SU-DHL-6 (cell line): ENCODE measurements around the gene ATF6.

Experiments
- H2AFZ ChIP-seq: fragments of 200-600 bp; sonication (generic); 2 replicates; pipeline ENCODE4 v1.6.1; 2014; ENCODE audit warnings: low read depth, mild to moderate bottlenecking, moderate library complexity, mixed read lengths, antibody characterized with exemption, low read length; ENCODE audit not compliant: severe bottlenecking
- H3F3A ChIP-seq: fragments of 200-600 bp; shearing (Covaris generic); 2 replicates; pipeline ENCODE4 v1.6.0; 2016; ENCODE audit warnings: antibody characterized with exemption, mild to moderate bottlenecking; ENCODE audit not compliant: insufficient read depth
- H3K27ac ChIP-seq: fragments of 200-600 bp; sonication (generic); 2 replicates; pipeline ENCODE4 v1.5.1; 2016; ENCODE audit warnings: low read depth, mild to moderate bottlenecking, low read length, moderate library complexity, mixed read lengths
- H3K27me3 ChIP-seq: fragments of 200-600 bp; sonication (generic), shearing (Covaris generic); 2 replicates; pipeline ENCODE4 v1.6.0; 2014; ENCODE audit warnings: mild to moderate bottlenecking, low read length
- H3K36me3 ChIP-seq: fragments of 200-600 bp; sonication (generic); 2 replicates; pipeline ENCODE4 v1.6.1; 2014; ENCODE audit warnings: mild to moderate bottlenecking, low read length, mixed read lengths
- H3K4me2 ChIP-seq: fragments of 300-600, 200-600 bp; shearing (Covaris generic), sonication (generic); 2 replicates; pipeline ENCODE4 v1.6.0; 2014; ENCODE audit warnings: low read length, low read depth, mild to moderate bottlenecking; ENCODE audit not compliant: poor library complexity, severe bottlenecking
- H3K4me3 ChIP-seq: fragments of 200-600 bp; sonication (generic); 2 replicates; pipeline ENCODE4 v1.5.1; 2014; ENCODE audit warnings: antibody characterized with exemption, low read length, mild to moderate bottlenecking, mixed read lengths; ENCODE audit not compliant: insufficient read depth, poor library complexity, severe bottlenecking
- H3K79me2 ChIP-seq: fragments of 200-600 bp; sonication (generic); 2 replicates; pipeline ENCODE4 v1.6.1; 2014; ENCODE audit warnings: mild to moderate bottlenecking, low read length, moderate library complexity; ENCODE audit not compliant: insufficient read depth
- H3K9ac ChIP-seq: fragments of 200-600 bp; sonication (generic); 2 replicates; pipeline ENCODE4 v1.7.0; 2014; ENCODE audit warnings: mild to moderate bottlenecking, low read length
- H3K9me2 ChIP-seq: fragments of 200-600 bp; sonication (generic); replicated peaks from 2 replicates; pipeline ENCODE4 v1.6.1; 2014; ENCODE audit warnings: low read length; ENCODE audit not compliant: insufficient read depth
- H3K9me3 ChIP-seq: fragments of 200-600 bp; sonication (generic); 2 replicates; pipeline ENCODE4 v1.6.1; 2014; ENCODE audit warnings: low read length, mixed read lengths; ENCODE audit not compliant: insufficient read depth
- H4K20me1 ChIP-seq: fragments of 200-600 bp; sonication (generic); 2 replicates; pipeline ENCODE4 v1.6.1; 2014; ENCODE audit warnings: low read depth, mild to moderate bottlenecking, antibody characterized with exemption, low read length, moderate library complexity, mixed read lengths
- EZH2phosphoT487 ChIP-seq: fragments of 200-600 bp; sonication (generic), shearing (Covaris generic); conservative IDR thresholded peaks from 2 replicates; pipeline ENCODE4 v1.6.1; 2018; ENCODE audit warnings: mild to moderate bottlenecking, antibody characterized with exemption, low read length, moderate library complexity, mixed read lengths
- TF ChIP-seq, protein P1 (sequence below): fragments of 200-600 bp; sonication (generic); IDR thresholded peaks from one replicate; pipeline ENCODE4 v1.5.1; 2017; ENCODE audit warnings: antibody characterized with exemption, mild to moderate bottlenecking, low read length, moderate library complexity; ENCODE audit not compliant: insufficient read depth, poor library complexity, severe bottlenecking

The ATF6 gene

DNA sequence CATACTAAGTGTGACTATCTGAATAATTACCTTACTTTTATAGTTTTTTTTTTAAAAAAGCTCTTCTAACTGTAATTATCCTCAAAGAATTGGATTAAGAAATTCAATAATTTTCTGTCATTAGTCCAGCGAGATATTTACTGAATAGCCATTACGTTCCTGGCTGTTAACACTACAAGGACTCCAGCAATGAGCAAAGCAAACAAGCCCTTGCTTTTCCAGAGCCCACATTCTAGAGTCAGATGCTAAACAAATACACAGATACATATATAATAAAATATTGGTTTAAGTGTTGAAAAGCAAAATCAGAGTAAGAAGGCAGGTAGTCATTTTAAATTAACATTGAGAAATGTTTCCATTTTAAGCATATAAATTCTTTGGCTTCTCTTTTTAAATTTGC lies 118.4 kb downstream of the ATF6 start:
- Histone ChIP-seq H3K9me3 (no peaks in the 10 kb centered on the region), H3K27me3 (no peaks in the 10 kb centered on the region), H3K4me2 (no peak overlapping the region), H3F3A (0 out of 2 replicates have a peak, but pooled peaks cover 4% of the 10 kb centered on the region), H3K9ac (no peak overlapping the region), H3K4me3 (no peak overlapping the region), H3K27ac (no peak overlapping the region), H4K20me1 (no peaks in the 10 kb centered on the region), H3K9me2 (no peaks in the 10 kb centered on the region), H2AFZ (no peak overlapping the region), H3K79me2 (no peaks in the 10 kb centered on the region), H3K36me3 (no peaks in the 10 kb centered on the region)
- TF ChIP-seq, protein P1, sequence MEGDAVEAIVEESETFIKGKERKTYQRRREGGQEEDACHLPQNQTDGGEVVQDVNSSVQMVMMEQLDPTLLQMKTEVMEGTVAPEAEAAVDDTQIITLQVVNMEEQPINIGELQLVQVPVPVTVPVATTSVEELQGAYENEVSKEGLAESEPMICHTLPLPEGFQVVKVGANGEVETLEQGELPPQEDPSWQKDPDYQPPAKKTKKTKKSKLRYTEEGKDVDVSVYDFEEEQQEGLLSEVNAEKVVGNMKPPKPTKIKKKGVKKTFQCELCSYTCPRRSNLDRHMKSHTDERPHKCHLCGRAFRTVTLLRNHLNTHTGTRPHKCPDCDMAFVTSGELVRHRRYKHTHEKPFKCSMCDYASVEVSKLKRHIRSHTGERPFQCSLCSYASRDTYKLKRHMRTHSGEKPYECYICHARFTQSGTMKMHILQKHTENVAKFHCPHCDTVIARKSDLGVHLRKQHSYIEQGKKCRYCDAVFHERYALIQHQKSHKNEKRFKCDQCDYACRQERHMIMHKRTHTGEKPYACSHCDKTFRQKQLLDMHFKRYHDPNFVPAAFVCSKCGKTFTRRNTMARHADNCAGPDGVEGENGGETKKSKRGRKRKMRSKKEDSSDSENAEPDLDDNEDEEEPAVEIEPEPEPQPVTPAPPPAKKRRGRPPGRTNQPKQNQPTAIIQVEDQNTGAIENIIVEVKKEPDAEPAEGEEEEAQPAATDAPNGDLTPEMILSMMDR: no peak
- no peak for TF ChIP-seq EZH2phosphoT487

DNA sequence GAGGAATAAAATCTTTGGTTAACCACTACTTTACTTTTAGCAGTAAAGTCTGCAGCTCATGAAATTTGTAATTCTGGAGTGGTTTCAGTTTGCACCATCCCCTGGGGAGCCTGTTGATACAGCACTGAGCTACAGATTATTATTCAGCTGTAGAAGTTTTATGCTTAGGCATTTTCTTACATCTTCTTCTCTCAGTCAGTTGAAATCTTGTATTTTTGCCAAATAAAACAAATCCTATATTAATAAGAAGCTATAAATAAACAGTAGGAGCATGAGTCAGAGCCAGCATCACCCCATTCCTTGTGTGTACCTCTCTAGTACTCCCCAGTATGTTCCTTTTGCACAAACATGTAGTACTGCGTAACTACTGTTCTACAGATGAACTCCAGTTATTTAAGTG lies 118.9 kb downstream of the ATF6 start:
- Histone ChIP-seq H3F3A (peaks cover 8% of the 10 kb centered on the region; the same call in 1 of the 2 replicates), H3K27ac (no peak overlapping the region)

DNA sequence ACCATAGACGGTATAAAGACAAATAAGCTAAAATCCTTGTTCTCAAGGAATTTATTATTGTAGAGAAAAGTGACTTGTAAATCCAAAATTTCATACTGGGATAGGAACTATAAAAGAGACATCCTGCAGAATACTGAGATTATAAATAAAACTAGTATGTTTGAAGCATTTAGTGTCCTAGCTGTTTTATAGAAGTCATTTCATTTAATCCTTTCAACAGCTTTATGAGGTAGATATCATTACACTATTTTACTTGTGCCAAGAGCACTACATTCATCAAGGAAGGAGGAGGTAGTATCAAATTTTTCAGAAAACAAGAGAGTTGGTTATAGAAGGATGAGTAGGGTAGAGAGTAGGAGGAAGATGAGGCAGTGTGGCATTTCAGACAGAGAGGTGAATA lies 119.6 kb downstream of the ATF6 start:
- no peak overlapping the region for H2AFZ ChIP-seq
- H3F3A ChIP-seq: peaks cover 8% of the 10 kb centered on the region; the same call in 1 of the 2 replicates
- no peak overlapping the region for H3K4me2 ChIP-seq
- no peaks in the 10 kb centered on the region for H3K79me2 ChIP-seq
- H3K27ac ChIP-seq: no peak overlapping the region
- TF ChIP-seq, protein P1: no peak
- TF ChIP-seq EZH2phosphoT487: no peak
- no peak overlapping the region for H3K4me3 ChIP-seq
- H3K36me3 ChIP-seq: no peaks in the 10 kb centered on the region
- no peaks in the 10 kb centered on the region for H3K27me3 ChIP-seq
- no peak overlapping the region for H3K9ac ChIP-seq
- H3K9me2 ChIP-seq: no peaks in the 10 kb centered on the region
- H3K9me3 ChIP-seq: no peaks in the 10 kb centered on the region
- H4K20me1 ChIP-seq: no peaks in the 10 kb centered on the region

More for the DNA sequence above, 118.9 kb downstream of the ATF6 start:
- no peaks in the 10 kb centered on the region for H4K20me1 ChIP-seq
- no peaks in the 10 kb centered on the region for H3K36me3 ChIP-seq
- no peaks in the 10 kb centered on the region for H3K9me2 ChIP-seq
- no peak overlapping the region for H3K9ac ChIP-seq
- no peak overlapping the region for H2AFZ ChIP-seq
- TF ChIP-seq, protein P1: no peak
- no peak for TF ChIP-seq EZH2phosphoT487
- no peaks in the 10 kb centered on the region for H3K27me3 ChIP-seq
- no peaks in the 10 kb centered on the region for H3K79me2 ChIP-seq
- no peaks in the 10 kb centered on the region for H3K9me3 ChIP-seq
- H3K4me2 ChIP-seq: no peak overlapping the region
- no peak overlapping the region for H3K4me3 ChIP-seq
